Activated CD4-positive, alpha-beta T cell treated with anti-CD3 and anti-CD28 coated beads, Interleukin-2, Interleukin-6, amounts not matched to agents 100 ng/mL and 50 ng/mL, durations not matched to agents 16 hours and 8 hours (primary cell): Measurements from ENCODE around the gene STARD8.
"Not testable (repeated sequence)": the region's sequence is repeated elsewhere in the genome, so short reads cannot be mapped to it uniquely, and the experiment has no call there.

ENCODE experiments used
- DNase-seq: peaks from one replicate; pipeline ENCODE4 v3.0.0-alpha.2; 2020

STARD8 gene, protein sequence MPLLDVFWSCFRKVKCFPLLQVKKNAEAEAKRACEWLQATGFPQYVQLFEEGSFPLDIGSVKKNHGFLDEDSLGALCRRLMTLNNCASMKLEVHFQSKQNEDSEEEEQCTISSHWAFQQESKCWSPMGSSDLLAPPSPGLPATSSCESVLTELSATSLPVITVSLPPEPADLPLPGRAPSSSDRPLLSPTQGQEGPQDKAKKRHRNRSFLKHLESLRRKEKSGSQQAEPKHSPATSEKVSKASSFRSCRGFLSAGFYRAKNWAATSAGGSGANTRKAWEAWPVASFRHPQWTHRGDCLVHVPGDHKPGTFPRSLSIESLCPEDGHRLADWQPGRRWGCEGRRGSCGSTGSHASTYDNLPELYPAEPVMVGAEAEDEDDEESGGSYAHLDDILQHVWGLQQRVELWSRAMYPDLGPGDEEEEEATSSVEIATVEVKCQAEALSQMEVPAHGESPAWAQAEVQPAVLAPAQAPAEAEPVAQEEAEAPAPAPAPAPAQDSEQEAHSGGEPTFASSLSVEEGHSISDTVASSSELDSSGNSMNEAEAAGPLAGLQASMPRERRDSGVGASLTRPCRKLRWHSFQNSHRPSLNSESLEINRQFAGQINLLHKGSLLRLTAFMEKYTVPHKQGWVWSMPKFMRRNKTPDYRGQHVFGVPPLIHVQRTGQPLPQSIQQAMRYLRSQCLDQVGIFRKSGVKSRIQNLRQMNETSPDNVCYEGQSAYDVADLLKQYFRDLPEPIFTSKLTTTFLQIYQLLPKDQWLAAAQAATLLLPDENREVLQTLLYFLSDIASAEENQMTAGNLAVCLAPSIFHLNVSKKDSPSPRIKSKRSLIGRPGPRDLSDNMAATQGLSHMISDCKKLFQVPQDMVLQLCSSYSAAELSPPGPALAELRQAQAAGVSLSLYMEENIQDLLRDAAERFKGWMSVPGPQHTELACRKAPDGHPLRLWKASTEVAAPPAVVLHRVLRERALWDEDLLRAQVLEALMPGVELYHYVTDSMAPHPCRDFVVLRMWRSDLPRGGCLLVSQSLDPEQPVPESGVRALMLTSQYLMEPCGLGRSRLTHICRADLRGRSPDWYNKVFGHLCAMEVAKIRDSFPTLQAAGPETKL

DNA sequence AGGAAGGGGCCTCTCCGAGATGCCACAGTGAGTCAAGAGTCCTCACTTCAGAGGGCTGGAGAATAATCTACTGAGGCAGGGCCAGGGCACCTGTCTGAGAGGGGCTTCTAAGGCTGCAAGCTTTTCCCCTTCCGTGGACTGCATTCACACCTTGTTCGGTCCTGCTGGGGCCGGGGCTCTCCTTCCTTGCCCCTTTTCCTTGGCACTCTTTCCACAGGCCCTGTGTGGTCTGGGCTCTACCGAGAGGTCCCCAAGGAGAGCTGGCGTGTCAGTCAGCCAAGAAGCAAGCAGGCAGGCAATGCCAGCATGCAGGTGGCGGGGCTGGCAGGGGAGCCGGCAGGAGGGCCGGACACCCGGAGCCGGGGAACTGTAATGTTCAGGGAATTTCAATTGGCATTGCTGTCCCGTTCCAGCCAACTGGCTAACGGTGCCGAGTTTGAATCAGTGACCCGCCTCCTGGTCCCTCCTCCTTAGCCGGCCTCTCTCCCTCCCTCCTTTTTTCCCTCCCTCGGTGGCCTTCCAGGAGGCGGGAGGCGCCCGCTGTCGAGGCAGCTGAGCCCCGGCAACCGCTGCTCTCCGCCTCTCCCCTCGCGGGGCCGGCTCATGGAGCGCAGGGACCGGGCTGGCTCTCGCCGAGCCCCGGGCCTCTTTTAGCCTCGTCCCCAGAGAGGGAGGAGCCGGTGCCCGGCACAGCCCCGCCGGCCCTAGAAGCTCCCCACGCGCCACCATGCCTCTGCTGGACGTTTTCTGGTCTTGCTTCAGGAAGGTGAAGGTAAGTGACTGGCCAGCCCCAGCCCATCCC is at the start of gene STARD8:
Gene STARD8, plus strand, starts transcription at position 511 of the 802 bp plus-strand sequence. Its CDS starts 217 bp downstream, at position 728.
- no peak for DNase-seq

DNA sequence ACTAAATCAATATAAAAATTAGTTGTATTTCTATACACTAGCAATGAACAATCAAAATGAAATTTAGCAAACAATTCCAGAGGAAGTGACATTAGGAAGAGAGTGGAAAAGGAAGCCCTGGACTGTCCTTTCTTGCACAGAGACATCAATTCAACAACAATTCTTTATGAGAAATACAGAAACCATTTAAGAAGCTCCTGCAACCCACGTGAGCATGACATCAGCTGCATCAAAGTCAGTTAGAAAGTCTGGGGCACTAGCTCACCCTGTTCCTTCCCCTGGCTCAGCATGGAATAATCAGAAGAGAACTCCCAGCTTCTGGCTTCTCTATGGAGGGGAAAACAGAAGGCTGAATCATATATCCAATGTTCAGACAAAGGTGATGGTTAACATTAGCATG is 48.6 kb upstream of the STARD8 start:
- no peak for DNase-seq

DNA sequence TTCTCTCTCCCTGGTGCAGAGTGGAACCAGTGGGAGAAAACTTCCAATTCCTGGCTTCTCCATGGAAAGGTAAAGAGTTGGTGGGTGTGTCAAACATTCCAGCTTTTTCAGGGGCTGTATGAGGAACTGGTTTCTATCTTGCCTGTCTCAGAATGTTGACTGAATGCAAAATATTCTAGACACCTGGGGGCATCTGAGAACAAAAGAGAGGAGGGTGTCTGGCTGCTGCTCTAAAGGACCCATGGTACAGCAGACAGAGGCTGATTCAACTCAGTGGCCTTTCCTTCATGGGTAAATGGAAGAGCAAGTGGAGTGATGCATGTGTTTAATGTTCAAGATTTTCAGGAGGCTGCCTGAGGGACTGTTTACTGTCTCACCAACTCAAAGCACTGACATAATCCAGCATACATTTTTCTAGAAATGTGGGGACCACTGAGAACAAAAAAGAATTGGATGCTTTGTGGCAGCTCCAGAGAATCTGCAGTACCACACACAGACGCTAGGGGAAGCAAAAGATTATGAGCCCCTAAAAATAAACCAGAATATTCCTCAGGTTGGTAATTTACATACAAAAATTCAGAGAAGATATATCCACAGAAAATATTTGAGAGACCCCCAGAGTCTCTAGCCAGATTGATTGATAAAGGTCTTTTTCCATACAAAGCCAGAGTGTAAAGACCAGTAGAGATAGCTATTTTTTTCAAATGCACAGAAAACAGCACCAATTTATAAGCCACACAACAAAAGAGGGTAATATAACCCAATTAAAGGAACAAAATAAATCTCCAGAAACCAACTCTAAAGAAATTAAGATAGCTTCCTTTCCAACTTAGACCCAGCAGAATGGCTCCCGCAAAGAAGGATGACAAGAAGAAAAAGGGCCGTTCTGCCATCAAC is 48.0 kb upstream of the STARD8 start:
- peak; percentile 20 for DNase-seq

DNA sequence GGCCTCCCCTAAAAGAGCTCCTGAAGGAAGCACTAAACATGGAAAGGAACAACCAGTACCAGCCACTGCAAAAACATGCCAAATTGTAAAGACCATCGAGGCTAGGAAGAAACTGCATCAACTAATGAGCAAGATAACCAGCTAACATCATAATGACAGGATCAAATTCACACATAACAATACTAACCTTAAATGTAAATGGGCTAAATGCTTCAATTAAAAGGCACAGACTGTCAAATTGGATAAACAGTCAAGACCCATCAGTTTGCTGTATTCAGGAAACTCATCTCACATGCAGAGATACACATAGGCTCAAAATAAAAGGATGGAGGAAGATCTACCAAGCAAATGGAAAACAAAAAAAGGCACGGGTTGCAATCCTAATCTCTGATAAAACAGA is 43.2 kb upstream of the STARD8 start:
- not testable (repeated sequence) for DNase-seq

DNA sequence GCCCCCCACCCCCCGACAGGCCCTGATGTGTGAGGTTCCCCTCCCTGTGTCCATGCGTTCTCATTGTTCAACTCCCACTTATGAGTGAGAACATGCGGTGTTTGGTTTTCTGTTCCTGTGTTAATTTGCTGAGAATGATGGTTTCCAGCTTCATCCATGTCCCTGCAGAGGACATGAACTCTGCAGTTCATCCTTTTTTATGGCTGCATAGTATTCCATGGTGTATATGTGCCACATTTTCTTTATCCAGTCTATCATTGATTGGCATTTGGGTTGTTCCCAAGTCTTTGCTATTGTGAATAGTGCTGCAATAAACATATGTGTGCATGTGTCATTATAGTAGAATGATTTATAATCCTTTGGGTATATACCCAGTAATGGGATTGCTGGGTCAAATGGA is 32.7 kb upstream of the STARD8 start:
- not testable (repeated sequence) for DNase-seq

DNA sequence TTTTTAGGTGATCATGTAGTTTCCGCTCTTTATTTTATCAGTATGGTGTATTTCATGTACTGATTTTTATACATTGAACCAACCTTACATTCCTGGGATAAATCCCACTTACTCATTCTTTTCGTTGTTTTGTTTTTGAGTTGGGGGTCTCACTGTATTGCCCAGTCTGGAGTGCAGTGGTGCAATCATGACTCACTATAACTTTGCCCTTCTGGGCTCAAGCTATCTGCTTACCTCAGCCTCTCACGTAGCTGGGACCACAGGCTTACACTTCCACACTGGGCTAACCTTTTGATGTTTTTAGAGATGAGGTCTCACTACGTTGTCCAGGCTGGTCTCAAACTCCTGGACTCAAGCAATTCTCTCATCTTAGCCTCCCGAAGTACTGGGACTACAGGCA is 19.5 kb upstream of the STARD8 start:
- DNase-seq = no peak

DNA sequence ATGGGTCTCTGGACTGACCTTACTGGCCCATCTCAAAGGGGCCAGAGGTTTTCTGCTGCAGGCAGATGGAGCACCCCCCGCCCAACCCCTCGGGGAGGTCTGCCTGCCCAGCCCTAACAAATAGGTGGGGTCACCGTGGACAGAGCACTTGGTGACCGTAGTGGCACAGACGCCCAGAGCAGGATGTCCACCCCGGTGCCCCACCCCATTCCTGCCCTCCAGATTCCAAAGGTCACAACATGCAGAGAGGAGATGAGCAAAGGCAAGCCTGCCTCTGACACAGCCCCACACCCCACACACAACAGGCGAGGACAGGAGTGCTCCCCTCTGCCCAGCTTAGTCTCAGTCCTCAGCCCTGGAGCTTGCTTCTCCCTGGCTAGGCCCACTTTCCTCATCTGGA is 17.5 kb upstream of the STARD8 start:
- DNase-seq = not testable (repeated sequence)

DNA sequence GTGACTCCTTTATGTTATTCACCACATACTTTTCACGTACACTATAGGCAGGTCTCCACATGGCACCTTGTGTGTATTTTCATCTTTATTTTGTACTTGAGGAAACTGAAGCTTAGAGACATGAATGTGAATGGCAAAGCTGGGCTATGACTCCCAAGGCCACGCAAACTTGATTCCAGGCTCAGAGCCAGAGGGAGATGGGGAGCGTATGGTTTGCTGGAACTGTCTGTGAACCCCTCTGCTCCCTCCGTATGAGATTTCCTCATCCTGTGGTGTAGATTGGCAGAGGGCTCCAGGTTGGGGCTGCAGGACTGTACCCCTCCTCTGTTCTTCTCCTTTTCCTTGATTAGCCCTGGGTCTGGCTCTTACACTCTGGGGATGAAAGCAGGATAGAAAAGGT is 16.1 kb upstream of the STARD8 start:
- no peak for DNase-seq

DNA sequence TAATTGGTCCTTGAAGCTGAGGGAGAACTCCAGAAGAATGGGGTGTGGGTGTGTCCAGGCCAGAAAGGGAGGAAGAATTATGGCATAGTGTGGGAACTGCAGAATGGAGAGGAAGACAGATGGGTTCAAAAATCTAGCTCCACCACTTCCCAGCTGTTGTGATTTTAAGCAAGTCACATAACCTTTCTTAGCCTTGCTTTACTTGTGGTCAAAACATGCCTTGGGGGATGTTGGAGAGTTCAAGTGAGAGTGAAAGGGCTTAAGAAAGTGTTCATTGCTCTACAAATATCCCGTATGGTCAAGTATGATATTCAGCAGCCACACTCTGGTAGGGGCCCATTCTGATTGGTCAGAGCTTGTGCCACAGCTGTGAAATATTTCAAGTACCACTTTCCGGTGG is 15.0 kb upstream of the STARD8 start:
- no peak for DNase-seq

DNA sequence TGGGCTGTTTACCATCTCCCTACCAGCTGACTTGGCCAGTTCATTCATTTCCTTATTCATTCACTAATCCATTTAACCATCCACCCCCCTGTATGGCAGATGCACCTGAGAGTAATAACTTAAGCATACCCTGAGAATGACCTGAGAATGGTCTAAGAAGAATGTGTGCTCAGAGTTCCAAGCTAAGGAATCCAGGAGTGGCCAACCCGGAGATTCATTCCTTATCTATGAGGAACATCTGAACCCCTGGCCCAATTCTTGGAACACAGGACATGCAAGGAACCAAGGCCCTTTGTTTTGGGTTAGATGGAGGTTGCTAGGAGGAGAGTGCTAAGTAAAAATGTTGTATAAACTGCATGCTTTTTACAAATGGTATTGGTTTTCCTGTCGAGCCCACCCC is 13.5 kb upstream of the STARD8 start:
- DNase-seq = no peak

DNA sequence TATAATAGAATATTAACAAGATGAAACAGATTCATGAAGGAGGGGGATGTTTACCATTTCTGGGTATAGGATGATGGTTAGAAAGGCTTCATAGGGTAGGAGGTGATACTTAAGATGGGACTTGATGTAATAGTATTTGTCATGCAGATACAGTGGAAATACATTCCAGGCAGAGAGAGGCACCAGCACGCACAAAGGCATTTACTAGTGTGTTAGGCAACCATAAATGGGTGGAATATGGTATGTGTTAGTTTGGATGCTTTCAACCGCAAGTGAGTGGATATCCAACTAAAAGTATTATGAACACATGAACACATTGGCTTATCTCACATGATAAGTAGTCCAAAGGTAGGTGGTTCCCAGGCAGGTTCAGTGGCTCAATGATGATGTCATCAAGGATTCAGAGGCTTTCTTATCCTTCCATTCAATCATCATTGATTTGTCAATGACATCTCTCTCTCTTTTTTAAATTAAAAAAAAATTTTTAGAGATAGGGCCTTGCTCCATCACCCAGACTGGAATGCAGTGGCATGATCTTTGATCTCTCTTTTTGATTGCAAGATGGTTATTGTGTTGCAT is 12.7 kb upstream of the STARD8 start:
- DNase-seq = no peak

DNA sequence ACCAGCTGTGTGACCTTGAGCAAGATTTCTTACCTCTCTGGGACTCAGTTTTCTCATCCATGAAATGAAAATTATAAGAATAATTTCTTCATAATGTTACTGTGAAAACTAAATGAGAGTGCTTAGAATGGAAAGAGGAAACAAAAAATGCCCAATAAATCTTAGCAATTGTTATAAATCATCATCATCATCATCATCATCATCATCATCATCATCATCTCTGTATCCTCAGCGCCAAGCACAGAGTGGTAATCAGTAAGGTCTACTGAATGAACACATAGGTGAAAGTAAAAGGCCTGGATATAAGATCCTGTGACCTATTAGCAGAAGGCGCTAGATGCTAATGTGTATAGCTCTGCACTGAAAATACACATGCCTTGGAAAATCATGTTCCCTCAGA is 6.8 kb upstream of the STARD8 start:
- no peak for DNase-seq

DNA sequence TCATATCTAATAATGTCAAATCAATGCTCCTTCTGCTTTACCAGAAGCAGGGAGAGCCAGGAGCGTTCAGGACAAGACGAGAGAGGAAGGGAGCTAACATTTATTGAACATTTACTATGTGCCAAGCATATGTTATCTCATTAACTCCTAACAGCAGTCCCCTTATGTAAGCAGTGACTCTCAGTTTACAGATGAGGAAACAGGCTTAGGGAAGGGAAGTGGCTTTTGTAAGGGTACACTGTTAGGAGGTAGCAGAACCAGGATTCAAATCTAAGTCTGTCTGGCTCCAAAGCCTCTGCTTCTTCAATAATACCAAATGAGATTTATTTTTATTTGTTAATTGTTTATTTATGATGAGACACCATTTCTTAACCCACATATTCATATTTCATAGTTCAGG is 2.6 kb upstream of the STARD8 start:
- no peak for DNase-seq

DNA sequence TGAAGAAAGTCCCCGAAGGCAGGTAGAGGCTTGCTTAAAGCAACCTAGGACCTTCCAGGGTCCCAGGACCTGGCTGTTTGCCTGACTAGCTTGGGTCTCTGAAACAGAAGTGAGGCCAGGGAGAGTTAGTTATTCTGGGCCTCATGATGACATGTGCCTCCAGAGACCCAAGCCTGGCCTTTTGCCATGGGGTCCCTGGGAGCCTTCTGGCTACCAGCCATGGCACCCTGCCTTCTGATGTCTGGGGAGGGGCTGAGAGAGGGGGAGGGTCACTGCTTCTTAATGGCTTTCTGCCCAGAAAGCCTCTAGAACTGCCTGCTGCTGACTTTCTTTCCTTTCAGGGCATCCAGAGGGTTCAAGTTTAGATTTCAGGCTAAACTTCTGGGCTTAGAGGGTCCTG is 1.0 kb upstream of the STARD8 start:
- DNase-seq = no peak

DNA sequence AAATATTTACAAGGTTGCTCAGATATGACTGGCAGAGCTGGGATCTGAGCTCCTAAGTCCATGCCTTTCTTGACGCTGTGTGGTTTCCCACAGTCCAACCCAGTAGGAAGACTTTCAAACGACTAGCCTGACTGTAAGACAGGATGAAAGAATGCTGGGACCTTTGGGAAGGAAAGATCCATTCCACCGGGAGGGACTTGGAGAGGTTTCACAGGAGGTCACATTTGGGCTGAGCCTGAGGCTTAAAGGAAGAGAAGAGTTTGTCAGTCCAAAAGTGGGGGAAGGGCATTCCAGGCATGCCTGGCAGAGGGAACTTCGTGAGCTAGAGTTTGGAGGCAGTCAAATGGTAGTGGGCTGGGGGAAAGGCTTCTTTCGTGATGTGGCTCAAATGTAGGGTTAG is 1.5 kb downstream of the STARD8 start:
- DNase-seq = no peak

DNA sequence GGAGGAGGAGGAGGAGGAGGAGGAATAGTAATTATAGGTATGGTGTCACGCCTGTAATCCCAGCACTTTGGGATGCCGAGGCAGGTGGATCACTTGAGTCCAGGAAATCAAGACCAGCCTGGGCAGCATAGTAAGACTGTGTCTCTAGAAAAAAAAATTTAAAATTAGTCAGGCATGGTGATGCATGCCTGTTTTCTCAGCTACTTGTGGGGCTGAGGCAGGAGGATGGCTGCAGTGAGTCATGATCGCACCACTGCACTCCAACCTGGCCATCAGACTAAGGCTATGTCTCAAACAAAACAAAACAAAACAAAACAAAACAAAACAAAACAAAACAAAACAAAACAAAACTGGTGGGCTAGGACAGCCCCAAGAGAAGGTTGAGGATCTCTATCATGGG is 3.0 kb downstream of the STARD8 start:
- DNase-seq = no peak

DNA sequence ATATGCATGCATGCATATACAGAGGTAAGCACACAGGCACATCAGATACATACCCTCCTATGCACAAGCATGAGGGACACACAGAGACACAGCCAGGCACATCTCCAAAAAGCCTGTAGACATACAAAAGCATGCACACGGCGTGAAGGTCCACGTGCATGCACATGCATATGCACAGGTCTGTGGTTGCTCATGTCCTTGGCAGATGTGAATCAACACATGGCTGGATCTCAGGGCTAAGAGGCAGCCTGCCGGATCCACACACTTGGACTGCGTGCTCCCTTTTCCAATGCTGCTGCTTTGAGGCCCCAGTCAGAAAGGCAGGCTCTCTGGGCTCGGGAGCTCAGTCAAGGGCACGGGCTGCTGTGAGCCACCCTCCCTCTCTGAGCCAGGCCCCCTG is 3.6 kb downstream of the STARD8 start:
- no peak for DNase-seq

DNA sequence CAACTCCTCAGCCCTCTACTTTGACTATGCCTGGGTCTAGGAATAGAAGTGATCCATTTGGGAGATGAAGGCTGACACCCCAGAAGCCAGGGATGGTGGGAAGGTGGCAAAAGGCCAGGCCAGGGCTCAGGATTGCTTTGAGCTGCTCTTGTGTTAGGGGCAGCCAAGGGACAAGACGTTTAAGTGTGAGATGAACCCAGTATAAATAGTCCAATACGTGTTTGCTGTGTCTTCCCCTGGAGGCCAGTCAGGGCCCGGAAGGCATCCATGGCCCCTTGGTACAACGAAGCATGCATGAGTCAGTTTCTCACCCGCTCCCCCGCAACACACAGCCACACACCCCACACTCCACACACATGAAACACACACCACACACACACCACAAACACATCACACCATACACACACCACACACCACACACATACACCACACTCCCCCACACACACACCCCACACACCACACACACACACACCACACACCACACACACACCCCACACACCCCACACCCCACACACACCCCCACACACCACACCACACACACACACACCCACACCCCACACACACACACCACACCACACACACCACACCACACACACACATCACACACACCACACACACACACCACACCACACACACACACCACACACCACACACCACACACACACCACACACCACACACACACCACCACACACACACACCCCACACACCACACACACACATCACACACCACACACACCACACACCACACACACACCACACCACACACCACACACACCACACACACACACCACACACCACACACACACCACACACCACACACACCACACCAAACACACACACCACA is 5.1 kb downstream of the STARD8 start:
- no peak for DNase-seq

DNA sequence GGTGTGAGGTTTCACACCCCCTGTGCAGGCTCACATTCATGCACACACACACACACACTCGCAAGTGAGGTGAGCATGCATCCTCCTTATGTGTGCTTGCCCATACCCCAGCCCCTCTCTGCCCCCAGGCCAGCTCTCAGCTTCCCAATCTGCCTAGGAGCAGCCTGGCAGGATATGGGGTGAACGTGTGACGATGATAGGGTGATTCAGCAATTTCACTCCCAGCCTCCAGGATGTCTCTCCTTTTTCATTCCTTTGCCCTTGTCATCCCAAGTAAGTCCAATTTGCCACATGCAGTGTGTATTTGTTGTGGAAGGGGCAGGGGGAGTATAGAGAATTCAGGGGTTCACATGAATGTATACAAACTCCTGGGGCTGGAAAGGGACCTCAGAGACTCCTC is 7.2 kb downstream of the STARD8 start:
- DNase-seq = no peak

DNA sequence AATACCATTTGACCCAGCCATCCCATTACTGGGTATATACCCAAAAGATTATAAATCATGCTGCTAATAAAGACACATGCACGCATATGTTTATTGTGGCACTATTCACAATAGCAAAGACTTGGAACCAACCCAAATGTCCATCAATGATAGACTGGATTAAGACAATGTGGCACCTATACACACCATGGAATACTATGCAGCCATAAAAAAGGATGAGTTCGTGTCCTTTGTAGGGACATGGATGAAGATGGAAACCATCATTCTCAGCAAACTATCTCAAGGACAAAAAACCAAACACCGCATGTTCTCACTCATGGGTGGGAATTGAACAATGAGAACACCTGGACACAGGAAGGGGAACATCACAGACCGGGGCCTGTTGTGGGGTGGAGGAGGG is 9.0 kb downstream of the STARD8 start:
- not testable (repeated sequence) for DNase-seq
